Measurements from ENCODE around the gene SLC22A12. TPM values are rescaled to one million over a fixed set of nuclear protein-coding genes. Genes with fewer than 3 reads are reported as not detected.

SLC22A12 gene
- polyA plus RNA-seq, 4 donors, result 0.16 TPM; not detected in 3

DNA sequence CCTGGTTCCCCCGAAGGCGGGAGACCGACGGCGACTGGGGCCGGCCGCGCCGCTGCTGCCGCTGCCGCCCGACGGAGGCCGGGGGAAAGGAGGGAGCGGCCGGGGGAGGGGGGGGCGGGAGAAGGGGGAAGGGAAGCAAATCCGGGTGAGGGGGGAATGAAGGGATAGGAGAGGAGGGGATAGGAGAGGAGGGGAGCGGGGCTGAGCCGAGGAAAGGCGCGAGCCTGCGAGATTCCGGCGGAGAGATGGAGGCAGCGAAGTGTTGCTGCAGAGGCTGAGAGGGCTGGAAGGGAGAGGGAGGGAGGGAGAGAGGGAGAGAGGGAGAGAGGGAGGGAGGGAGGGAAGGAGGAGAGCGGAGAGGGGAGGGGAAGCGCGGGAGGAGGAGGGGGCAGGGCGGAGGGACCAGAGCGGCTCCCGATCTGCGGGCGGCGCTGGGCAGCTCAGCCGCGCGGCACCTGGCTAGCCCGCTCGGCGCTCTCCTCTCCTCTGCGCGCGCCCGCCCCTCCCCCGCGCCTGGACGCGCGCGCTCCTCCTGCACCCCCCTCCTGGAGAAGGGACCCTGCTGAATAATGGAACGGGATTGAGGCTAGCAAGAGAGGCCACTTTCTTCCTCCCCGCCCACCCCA lies 52.3 kb downstream of the SLC22A12 start:
- Histone ChIP-seq H3K9me3 (ENCODE audit: control insufficient read depth in 2 of 2, insufficient read depth in 1 of 2, low read depth in 1 of 2, low read length in 1 of 2) (no peaks in the 10 kb centered on the region), H3K36me3 (ENCODE audit: control insufficient read depth in 3 of 3, insufficient read depth in 2 of 3, low read depth in 1 of 3, low read length in 3 of 3) (no peaks in the 10 kb centered on the region), H3K27me3 (ENCODE audit: control insufficient read depth in 3 of 3, insufficient read depth in 3 of 3, low read length in 3 of 3) (peaks cover 0 to 62% (median 17%) of the 10 kb centered on the region in 3 donors), H3K4me3 (ENCODE audit: low read depth in 1 of 3, low read length in 3 of 3) (peak overlapping the region in 1 of 3 donors; percentile 41), H3K4me1 (ENCODE audit: control insufficient read depth in 3 of 3, insufficient read depth in 2 of 3, low read depth in 1 of 3, low read length in 2 of 3) (peaks cover 0 to 25% (median 0%) of the 10 kb centered on the region in 3 donors), H3K27ac (ENCODE audit: low read depth in 1 of 3, low read length in 2 of 3) (no peak overlapping the region)
- FAIRE-seq (no peak), DNase-seq (no peak)
- 1 to 2% (median 2%) methylated on average over 19 to 53 of the region's 53 CpGs for WGBS, 3 donors

DNA sequence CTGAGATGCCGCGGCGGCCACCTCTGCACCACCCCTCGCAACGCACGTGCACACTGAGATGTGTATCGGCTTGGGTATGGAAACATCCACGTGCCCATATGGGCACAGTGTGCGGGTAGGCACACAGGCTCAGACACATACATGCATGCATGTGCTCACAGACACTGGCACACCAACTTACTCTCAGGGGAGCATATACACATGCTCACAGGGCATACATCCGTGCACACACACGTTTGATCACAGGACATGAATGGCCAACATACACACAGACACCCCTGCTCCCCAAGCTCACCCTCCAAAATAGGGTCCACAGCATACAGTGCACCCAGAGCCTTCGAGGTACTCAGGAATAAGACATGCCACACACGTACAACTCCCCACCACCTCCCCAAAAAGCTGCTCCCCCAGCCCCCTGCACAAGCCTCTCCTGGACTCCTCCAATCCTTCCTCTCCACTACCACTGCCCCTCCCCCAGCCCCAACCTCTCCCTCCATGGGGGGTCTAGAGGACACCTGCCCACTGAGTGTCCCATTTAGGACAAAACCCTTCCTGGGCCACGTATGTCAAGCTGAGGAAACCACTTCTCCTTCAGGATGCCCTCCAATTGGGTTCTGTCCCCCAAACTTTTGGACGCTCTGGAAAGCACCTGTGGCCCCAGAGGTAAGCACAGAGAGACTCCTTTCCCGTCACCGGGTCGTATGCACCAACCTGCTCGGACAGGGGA lies 53.1 kb downstream of the SLC22A12 start:
- Histone ChIP-seq H3K4me1 (ENCODE audit: control insufficient read depth in 3 of 3, insufficient read depth in 2 of 3, low read depth in 1 of 3, low read length in 2 of 3) (peaks cover 0 to 22% (median 0%) of the 10 kb centered on the region in 3 donors), H3K9me3 (ENCODE audit: control insufficient read depth in 2 of 2, insufficient read depth in 1 of 2, low read depth in 1 of 2, low read length in 1 of 2) (no peaks in the 10 kb centered on the region), H3K27me3 (ENCODE audit: control insufficient read depth in 3 of 3, insufficient read depth in 3 of 3, low read length in 3 of 3) (peaks cover 0 to 62% (median 17%) of the 10 kb centered on the region in 3 donors), H3K4me3 (ENCODE audit: low read depth in 1 of 3, low read length in 3 of 3) (no peak overlapping the region), H3K27ac (ENCODE audit: low read depth in 1 of 3, low read length in 2 of 3) (no peak overlapping the region), H3K36me3 (ENCODE audit: control insufficient read depth in 3 of 3, insufficient read depth in 2 of 3, low read depth in 1 of 3, low read length in 3 of 3) (no peaks in the 10 kb centered on the region)
- WGBS, 3 donors, result 13 to 19% (median 18%) methylated on average over 19 of the region's 19 CpGs
- no peak for DNase-seq
- no peak for FAIRE-seq

DNA sequence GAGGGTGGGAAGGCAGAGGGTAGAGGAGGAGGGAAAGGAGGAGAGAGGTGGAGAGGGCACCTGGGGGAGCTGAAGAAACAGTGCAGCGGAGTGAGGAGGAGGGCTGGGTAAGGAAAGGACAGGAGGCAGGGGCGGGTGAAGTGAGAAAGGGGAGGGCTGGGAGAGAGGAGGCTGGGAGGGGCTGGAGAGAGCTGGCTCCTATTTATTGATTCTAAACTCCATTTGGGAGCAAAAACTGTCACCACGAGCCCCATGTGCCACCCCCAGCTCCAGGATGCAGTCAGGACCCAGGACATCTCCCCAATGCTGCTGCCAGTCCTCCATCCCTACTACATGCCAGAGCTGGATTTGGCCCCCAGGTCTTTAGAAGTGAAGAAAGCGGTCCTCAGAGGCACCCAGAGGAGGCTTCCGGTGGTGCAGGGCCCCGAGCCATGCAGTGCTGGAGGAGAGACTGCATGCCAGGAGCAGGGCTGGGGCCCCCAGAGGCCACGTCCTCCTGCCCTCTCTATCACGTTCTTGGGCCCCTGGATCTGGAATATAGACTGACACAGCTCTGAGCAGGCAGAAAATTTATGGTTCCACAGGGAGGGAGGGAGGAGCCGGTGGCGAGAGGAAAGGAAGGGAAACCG lies 53.7 kb downstream of the SLC22A12 start:
- H3K27me3 ChIP-seq (ENCODE audit: control insufficient read depth in 3 of 3, insufficient read depth in 3 of 3, low read length in 3 of 3), result peaks cover 0 to 62% (median 17%) of the 10 kb centered on the region in 3 donors
- H3K4me3 ChIP-seq (ENCODE audit: low read depth in 1 of 3, low read length in 3 of 3), result no peak overlapping the region
- H3K4me1 ChIP-seq (ENCODE audit: control insufficient read depth in 3 of 3, insufficient read depth in 2 of 3, low read depth in 1 of 3, low read length in 2 of 3), result peaks cover 0 to 22% (median 0%) of the 10 kb centered on the region in 3 donors
- no peak overlapping the region for H3K27ac ChIP-seq (ENCODE audit: low read depth in 1 of 3, low read length in 2 of 3)
- no peaks in the 10 kb centered on the region for H3K36me3 ChIP-seq (ENCODE audit: control insufficient read depth in 3 of 3, insufficient read depth in 2 of 3, low read depth in 1 of 3, low read length in 3 of 3)
- WGBS, 3 donors, result 18 to 32% (median 29%) methylated on average over 11 of the region's 11 CpGs
- DNase-seq (peak in 1 of 2 donors; percentile 46), FAIRE-seq (no peak)
- no peaks in the 10 kb centered on the region for H3K9me3 ChIP-seq (ENCODE audit: control insufficient read depth in 2 of 2, insufficient read depth in 1 of 2, low read depth in 1 of 2, low read length in 1 of 2)

DNA sequence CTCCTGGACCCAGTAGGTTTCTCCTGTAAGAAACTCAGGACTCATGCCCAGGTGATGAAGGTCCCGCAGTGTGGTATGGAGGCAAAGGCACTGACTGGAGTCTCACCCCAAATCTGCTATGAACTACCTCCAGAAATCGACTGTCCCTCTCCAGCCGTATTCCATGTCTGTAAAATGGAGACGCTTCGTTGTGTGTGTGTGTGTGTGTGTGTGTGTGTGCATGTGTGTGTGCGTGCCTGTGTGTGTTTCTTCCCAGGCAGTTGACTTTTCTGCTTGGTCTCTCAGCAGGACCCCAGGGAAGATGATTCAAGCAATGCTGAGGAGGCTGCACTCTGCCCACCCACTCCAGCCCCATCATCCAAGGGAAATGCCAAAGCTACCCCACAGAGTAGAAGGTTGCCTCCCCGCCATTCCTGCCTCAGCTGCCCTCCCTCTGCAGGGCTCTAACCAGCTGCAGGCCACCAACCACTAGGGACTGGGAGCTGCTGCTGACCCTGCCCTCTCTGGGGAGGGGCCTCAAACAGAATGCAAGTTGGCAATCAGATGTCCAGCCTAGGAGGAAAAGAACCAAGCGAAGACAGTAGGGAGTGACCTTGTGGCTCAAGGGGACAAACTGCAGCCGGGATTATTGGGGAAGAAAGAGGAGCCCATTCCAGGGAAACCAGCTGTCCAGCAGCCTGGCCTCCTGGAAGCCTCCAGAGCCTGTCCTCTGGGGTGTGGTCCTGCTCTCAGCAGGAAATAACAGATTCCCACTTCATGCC lies 56.2 kb downstream of the SLC22A12 start:
- Histone ChIP-seq H3K27ac (ENCODE audit: low read depth in 1 of 3, low read length in 2 of 3) (no peak overlapping the region), H3K4me1 (ENCODE audit: control insufficient read depth in 3 of 3, insufficient read depth in 2 of 3, low read depth in 1 of 3, low read length in 2 of 3) (peaks cover 0 to 28% (median 0%) of the 10 kb centered on the region in 3 donors), H3K4me3 (ENCODE audit: low read depth in 1 of 3, low read length in 3 of 3) (no peak overlapping the region), H3K27me3 (ENCODE audit: control insufficient read depth in 3 of 3, insufficient read depth in 3 of 3, low read length in 3 of 3) (peaks cover 0 to 40% (median 11%) of the 10 kb centered on the region in 3 donors), H3K36me3 (ENCODE audit: control insufficient read depth in 3 of 3, insufficient read depth in 2 of 3, low read depth in 1 of 3, low read length in 3 of 3) (no peaks in the 10 kb centered on the region), H3K9me3 (ENCODE audit: control insufficient read depth in 2 of 2, insufficient read depth in 1 of 2, low read depth in 1 of 2, low read length in 1 of 2) (no peaks in the 10 kb centered on the region)
- 76 to 80% (median 79%) methylated on average over 9 of the region's 9 CpGs for WGBS, 3 donors
- DNase-seq (no peak), FAIRE-seq (no peak)

DNA sequence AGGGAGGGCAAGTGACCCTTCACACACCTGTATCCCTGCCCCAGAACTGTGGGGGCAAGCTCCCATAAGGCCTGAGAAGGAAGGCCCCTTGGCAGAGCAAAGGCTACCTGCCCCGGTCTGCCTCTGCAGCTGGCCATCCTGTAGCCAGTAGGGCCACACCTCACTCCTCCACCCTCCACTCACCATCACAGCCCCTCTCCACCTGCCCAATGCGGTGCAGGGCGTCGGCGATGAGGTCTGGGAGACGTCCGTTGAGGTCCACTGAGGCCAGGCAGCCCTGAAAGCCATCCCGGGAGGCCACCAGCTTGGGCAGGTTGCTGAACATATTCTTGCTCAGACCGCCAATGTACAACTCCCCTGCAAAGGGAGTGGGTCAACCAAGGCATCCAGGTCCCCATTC lies 57.5 kb downstream of the SLC22A12 start:
- Histone ChIP-seq H3K4me3 (ENCODE audit: low read depth in 1 of 3, low read length in 3 of 3) (no peak overlapping the region), H3K36me3 (ENCODE audit: control insufficient read depth in 3 of 3, insufficient read depth in 2 of 3, low read depth in 1 of 3, low read length in 3 of 3) (no peaks in the 10 kb centered on the region), H3K27me3 (ENCODE audit: control insufficient read depth in 3 of 3, insufficient read depth in 3 of 3, low read length in 3 of 3) (peaks cover 0 to 32% (median 9%) of the 10 kb centered on the region in 3 donors), H3K4me1 (ENCODE audit: control insufficient read depth in 3 of 3, insufficient read depth in 2 of 3, low read depth in 1 of 3, low read length in 2 of 3) (peaks cover 0 to 40% (median 0%) of the 10 kb centered on the region in 3 donors), H3K27ac (ENCODE audit: low read depth in 1 of 3, low read length in 2 of 3) (no peak overlapping the region), H3K9me3 (ENCODE audit: control insufficient read depth in 2 of 2, insufficient read depth in 1 of 2, low read depth in 1 of 2, low read length in 1 of 2) (no peaks in the 10 kb centered on the region)
- WGBS, 3 donors, result 84 to 92% (median 89%) methylated on average over 9 of the region's 9 CpGs
- FAIRE-seq, result no peak
- DNase-seq, result no peak

DNA sequence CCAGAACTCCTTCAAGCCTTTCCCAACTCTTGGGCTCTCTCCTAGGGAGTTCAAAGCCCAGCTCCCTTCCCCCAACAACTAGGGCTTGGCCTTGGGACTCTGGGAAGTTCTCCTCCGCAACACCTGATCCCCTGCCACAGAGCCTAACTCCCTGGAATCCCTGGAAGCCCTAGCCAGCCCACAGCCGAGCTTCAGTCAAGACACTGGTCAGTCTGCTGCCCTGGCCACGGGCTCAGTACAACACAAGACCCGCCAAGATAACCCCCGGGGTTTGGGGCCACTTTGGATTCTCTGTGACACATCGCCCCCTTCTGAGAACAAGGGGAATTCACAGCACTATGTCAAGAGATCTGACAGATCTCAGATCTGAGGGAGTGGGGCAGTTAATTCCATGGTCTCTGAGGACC lies 58.3 kb downstream of the SLC22A12 start:
- 20 to 26% (median 21%) methylated on average over 6 of the region's 6 CpGs for WGBS, 3 donors
- H3K9me3 ChIP-seq (ENCODE audit: control insufficient read depth in 2 of 2, insufficient read depth in 1 of 2, low read depth in 1 of 2, low read length in 1 of 2), result no peaks in the 10 kb centered on the region
- H3K36me3 ChIP-seq (ENCODE audit: control insufficient read depth in 3 of 3, insufficient read depth in 2 of 3, low read depth in 1 of 3, low read length in 3 of 3), result no peaks in the 10 kb centered on the region
- peaks cover 0 to 25% (median 5%) of the 10 kb centered on the region in 3 donors for H3K27me3 ChIP-seq (ENCODE audit: control insufficient read depth in 3 of 3, insufficient read depth in 3 of 3, low read length in 3 of 3)
- H3K27ac ChIP-seq (ENCODE audit: low read depth in 1 of 3, low read length in 2 of 3), result no peak overlapping the region
- no peak overlapping the region for H3K4me3 ChIP-seq (ENCODE audit: low read depth in 1 of 3, low read length in 3 of 3)
- FAIRE-seq (no peak), DNase-seq (no peak)
- peaks cover 0 to 38% (median 0%) of the 10 kb centered on the region in 3 donors for H3K4me1 ChIP-seq (ENCODE audit: control insufficient read depth in 3 of 3, insufficient read depth in 2 of 3, low read depth in 1 of 3, low read length in 2 of 3)

DNA sequence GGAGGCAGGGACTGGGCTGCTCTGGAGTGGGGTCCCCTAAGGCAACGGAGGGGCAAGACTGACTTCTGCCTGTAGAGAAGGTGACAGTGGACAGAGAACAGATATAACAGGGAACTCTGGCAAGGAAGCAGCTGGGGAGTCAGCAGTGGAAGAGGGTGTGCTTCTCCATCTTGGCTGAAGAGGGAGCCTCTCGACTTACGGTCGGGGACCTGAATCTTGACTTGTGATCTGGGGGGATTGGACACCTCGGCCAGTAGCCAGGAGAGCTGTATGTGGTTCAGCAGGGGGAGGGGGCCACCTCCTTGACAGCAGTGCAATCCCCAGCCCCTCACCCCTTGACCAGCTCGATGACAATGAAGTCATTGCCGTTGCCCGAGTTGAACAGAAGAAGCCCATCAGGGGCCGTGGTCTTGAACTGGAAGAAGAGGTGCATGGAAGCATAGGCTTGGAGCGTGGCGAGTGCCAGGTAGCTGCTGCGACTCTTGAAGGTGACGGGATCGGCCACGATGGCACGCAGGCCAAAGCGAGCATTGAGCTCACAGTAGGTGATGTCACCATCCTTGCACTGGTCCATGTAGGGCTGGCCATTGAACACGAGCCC lies 60.0 kb downstream of the SLC22A12 start:
- Histone ChIP-seq H3K36me3 (ENCODE audit: control insufficient read depth in 3 of 3, insufficient read depth in 2 of 3, low read depth in 1 of 3, low read length in 3 of 3) (no peaks in the 10 kb centered on the region), H3K27ac (ENCODE audit: low read depth in 1 of 3, low read length in 2 of 3) (no peak overlapping the region), H3K4me1 (ENCODE audit: control insufficient read depth in 3 of 3, insufficient read depth in 2 of 3, low read depth in 1 of 3, low read length in 2 of 3) (peaks cover 0 to 22% (median 0%) of the 10 kb centered on the region in 3 donors), H3K27me3 (ENCODE audit: control insufficient read depth in 3 of 3, insufficient read depth in 3 of 3, low read length in 3 of 3) (peaks cover 0 to 11% (median 0%) of the 10 kb centered on the region in 3 donors), H3K9me3 (ENCODE audit: control insufficient read depth in 2 of 2, insufficient read depth in 1 of 2, low read depth in 1 of 2, low read length in 1 of 2) (no peaks in the 10 kb centered on the region), H3K4me3 (ENCODE audit: low read depth in 1 of 3, low read length in 3 of 3) (no peak overlapping the region)
- WGBS, 3 donors, result 61 to 69% (median 64%) methylated on average over 18 of the region's 18 CpGs
- FAIRE-seq (no peak), DNase-seq (no peak)

Data from small intestine (tissue), 7 donors.